DOHH2 (cell line): ENCODE measurements around the gene NUAK2.

Experiments
- H3F3A ChIP-seq: fragments of 200-600 bp; sonication (generic), shearing (Covaris generic); 2 replicates; pipeline ENCODE4 v1.6.0; 2016; ENCODE audit warnings: antibody characterized with exemption, mild to moderate bottlenecking; ENCODE audit not compliant: control insufficient read depth, insufficient read depth
- H3K27ac ChIP-seq: fragments of 200-600 bp; sonication (generic); 2 replicates; pipeline ENCODE4 v1.5.1; 2014; ENCODE audit warnings: low read depth, mild to moderate bottlenecking, low read length, moderate library complexity
- H3K27me3 ChIP-seq: fragments of 200-600 bp; sonication (generic); 2 replicates; pipeline ENCODE4 v1.6.1; 2014; ENCODE audit warnings: mild to moderate bottlenecking, low read length, mixed read lengths; ENCODE audit not compliant: control insufficient read depth
- H3K36me3 ChIP-seq: fragments of 200-600 bp; sonication (generic); 2 replicates; pipeline ENCODE4 v1.6.1; 2014; ENCODE audit warnings: mild to moderate bottlenecking, low read length, moderate library complexity, mixed read lengths; ENCODE audit not compliant: control insufficient read depth
- H3K4me1 ChIP-seq: fragments of 200-600 bp; sonication (generic); 2 replicates; pipeline ENCODE4 v1.6.1; 2014; ENCODE audit warnings: mild to moderate bottlenecking, low read length, mixed read lengths; ENCODE audit not compliant: control insufficient read depth
- H3K4me2 ChIP-seq: fragments of 200-600 bp; sonication (generic); 2 replicates; pipeline ENCODE4 v1.6.0; 2014; ENCODE audit warnings: mild to moderate bottlenecking, low read length, moderate library complexity
- H3K4me3 ChIP-seq: fragments of 200-600 bp; sonication (generic); 2 replicates; pipeline ENCODE4 v1.5.1; 2014; ENCODE audit warnings: mild to moderate bottlenecking, low read length, mixed read lengths
- H3K79me2 ChIP-seq: fragments of 200-600 bp; sonication (generic); 2 replicates; pipeline ENCODE4 v1.6.1; 2014; ENCODE audit warnings: mild to moderate bottlenecking, low read length, mixed read lengths; ENCODE audit not compliant: control insufficient read depth
- H3K9me2 ChIP-seq: fragments of 200-600 bp; sonication (generic); replicated peaks from 2 replicates; pipeline ENCODE4 v1.6.1; 2014; ENCODE audit warnings: mild to moderate bottlenecking, low read length, mixed read lengths; ENCODE audit not compliant: control insufficient read depth
- H3K9me3 ChIP-seq: fragments of 200-600 bp; sonication (generic); 2 replicates; pipeline ENCODE4 v1.6.1; 2014; ENCODE audit warnings: antibody characterized with exemption, low read length, mixed read lengths; ENCODE audit not compliant: control insufficient read depth, insufficient read depth
- H4K20me1 ChIP-seq: fragments of 200-600 bp; sonication (generic); 2 replicates; pipeline ENCODE4 v1.6.0; 2014; ENCODE audit warnings: low read depth, mild to moderate bottlenecking, antibody characterized with exemption, low read length, moderate library complexity; ENCODE audit not compliant: control insufficient read depth, insufficient read depth
- EZH2phosphoT487 ChIP-seq: fragments of 200-600 bp; sonication (generic); IDR thresholded peaks from 2 replicates; pipeline ENCODE4 v1.6.1; 2017; ENCODE audit warnings: borderline replicate concordance, mild to moderate bottlenecking, antibody characterized with exemption, low read length, moderate library complexity, mixed read lengths
- TF ChIP-seq, protein P1 (sequence below): fragments of 200-600 bp; sonication (generic); IDR thresholded peaks from one replicate; pipeline ENCODE4 v1.5.1; 2014; ENCODE audit warnings: antibody characterized with exemption, mild to moderate bottlenecking, low read depth, low read length; ENCODE audit not compliant: poor library complexity, severe bottlenecking

NUAK2 gene

GRCh38 chr1:205356440-205357139 is 35.0 kb upstream of the NUAK2 start, which contains the start of gene KLHDC8A:
Gene KLHDC8A (minus strand): TSS chr1:205356922. CDS start chr1:205343604, 13,318 bp downstream.
- Histone ChIP-seq H3K9me3 (no peaks in the 10 kb centered on the region), H3K27me3 (peaks cover 28% of the 10 kb centered on the region), H3K36me3 (no peaks in the 10 kb centered on the region), H3F3A (no peaks in the 10 kb centered on the region), H3K4me3 (no peak within 1 kb of the TSS), H3K79me2 (no peaks in the 10 kb centered on the region), H3K4me2 (no peak within 1 kb of the TSS), H3K9me2 (no peaks in the 10 kb centered on the region), H3K27ac (no peak within 1 kb of the TSS), H4K20me1 (no peaks in the 10 kb centered on the region), H3K4me1 (no peaks in the 10 kb centered on the region)
- no peak for TF ChIP-seq EZH2phosphoT487
- TF ChIP-seq, protein P1, sequence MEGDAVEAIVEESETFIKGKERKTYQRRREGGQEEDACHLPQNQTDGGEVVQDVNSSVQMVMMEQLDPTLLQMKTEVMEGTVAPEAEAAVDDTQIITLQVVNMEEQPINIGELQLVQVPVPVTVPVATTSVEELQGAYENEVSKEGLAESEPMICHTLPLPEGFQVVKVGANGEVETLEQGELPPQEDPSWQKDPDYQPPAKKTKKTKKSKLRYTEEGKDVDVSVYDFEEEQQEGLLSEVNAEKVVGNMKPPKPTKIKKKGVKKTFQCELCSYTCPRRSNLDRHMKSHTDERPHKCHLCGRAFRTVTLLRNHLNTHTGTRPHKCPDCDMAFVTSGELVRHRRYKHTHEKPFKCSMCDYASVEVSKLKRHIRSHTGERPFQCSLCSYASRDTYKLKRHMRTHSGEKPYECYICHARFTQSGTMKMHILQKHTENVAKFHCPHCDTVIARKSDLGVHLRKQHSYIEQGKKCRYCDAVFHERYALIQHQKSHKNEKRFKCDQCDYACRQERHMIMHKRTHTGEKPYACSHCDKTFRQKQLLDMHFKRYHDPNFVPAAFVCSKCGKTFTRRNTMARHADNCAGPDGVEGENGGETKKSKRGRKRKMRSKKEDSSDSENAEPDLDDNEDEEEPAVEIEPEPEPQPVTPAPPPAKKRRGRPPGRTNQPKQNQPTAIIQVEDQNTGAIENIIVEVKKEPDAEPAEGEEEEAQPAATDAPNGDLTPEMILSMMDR: no peak

- no peaks in the 10 kb centered on the region for H4K20me1 ChIP-seq
- no peak overlapping the region for H3K4me2 ChIP-seq
- no peaks in the 10 kb centered on the region for H3F3A ChIP-seq
- peaks cover 15% of the 10 kb centered on the region for H3K27me3 ChIP-seq
- TF ChIP-seq EZH2phosphoT487: no peak
- TF ChIP-seq, protein P1: no peak
- H3K4me1 ChIP-seq: no peaks in the 10 kb centered on the region
- H3K79me2 ChIP-seq: no peaks in the 10 kb centered on the region
- no peak overlapping the region for H3K27ac ChIP-seq
- no peaks in the 10 kb centered on the region for H3K9me3 ChIP-seq
- no peak overlapping the region for H3K4me3 ChIP-seq
- no peaks in the 10 kb centered on the region for H3K9me2 ChIP-seq
- H3K36me3 ChIP-seq: no peaks in the 10 kb centered on the region
Measured at GRCh38 chr1:205355075-205355453, 33.5 kb upstream of the NUAK2 start.

DNA sequence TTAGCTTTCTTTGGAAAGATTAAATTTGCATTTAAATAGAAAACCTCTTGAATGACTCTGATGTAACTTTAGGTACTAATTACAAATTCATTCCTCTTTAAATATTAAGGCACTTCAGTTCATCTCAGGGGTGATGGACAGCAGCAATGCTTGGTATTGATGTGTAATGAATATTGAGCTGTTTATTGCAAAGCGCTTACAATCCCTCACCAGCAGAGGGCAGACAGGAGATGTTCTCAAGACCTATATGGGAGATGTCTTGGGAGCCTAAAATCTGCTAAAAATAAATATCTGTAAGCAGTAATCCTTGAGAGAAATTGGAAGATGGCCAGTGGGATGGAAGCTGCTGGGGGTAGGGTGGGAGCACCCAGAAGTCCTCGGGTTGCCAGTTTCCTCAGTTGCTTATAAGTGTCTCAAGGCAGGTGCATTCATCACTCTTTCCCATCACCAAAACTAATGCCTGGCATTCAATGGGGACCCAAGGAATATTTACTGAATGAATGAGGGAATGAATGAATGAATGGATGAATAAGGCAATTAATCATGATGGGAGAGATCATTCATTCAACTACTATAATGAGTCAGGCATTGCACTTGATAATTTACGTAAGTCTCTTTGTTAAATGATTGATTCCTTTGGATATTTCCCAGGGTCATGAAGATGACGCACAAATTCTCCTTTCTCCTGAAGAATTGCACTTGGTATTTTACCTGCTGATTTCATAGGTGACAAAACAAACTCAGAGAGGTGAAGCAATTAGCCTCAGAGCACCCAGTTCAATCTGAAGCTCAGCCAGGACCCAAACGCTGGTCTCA is 32.9 kb upstream of the NUAK2 start:
- Histone ChIP-seq H3K9me2 (no peaks in the 10 kb centered on the region), H3K4me3 (no peak overlapping the region), H3K4me1 (peaks cover 1% of the 10 kb centered on the region; the same call in 1 of the 2 replicates), H3K9me3 (no peaks in the 10 kb centered on the region), H3K27ac (no peak overlapping the region), H3K4me2 (no peak overlapping the region), H3K27me3 (peaks cover 13% of the 10 kb centered on the region), H3F3A (no peaks in the 10 kb centered on the region), H3K36me3 (no peaks in the 10 kb centered on the region), H3K79me2 (no peaks in the 10 kb centered on the region), H4K20me1 (no peaks in the 10 kb centered on the region)
- TF ChIP-seq, protein P1: peak; percentile 95
- no peak for TF ChIP-seq EZH2phosphoT487
